Mesenchymal stem cell (in vitro differentiated cells and primary cell): ENCODE measurements around the gene CLNK.

ENCODE experiments used
- DNase-seq: peaks from one replicate; pipeline ENCODE4 v3.0.0-alpha.2; 2013
- H2AFZ ChIP-seq: one replicate; pipeline ENCODE4 v1.6.1; 2013; ENCODE audit warnings: low read depth, mild to moderate bottlenecking, control low read depth, inconsistent platforms, low read length, moderate library complexity
- H2AK5ac ChIP-seq: 2 replicates; pipeline ENCODE4 v1.6.1; 2013; ENCODE audit warnings: low read length, moderate library complexity, mild to moderate bottlenecking, inconsistent platforms; ENCODE audit not compliant: severe bottlenecking
- H2BK120ac ChIP-seq: one replicate; pipeline ENCODE4 v1.6.1; 2013; ENCODE audit warnings: low read depth, mild to moderate bottlenecking, inconsistent platforms, low read length, moderate library complexity
- H2BK12ac ChIP-seq, 2 experiments: one replicate each; pipeline ENCODE4 v1.6.1; 2013; ENCODE audit warnings: inconsistent platforms in 2 of 2, low read length in 2 of 2, mild to moderate bottlenecking in 2 of 2, moderate library complexity in 2 of 2, control low read depth in 1 of 2
- H2BK15ac ChIP-seq: one replicate; pipeline ENCODE4 v1.6.1; 2013; ENCODE audit warnings: mild to moderate bottlenecking, low read depth, inconsistent platforms; ENCODE audit not compliant: poor library complexity, severe bottlenecking
- H2BK5ac ChIP-seq: 2 replicates; pipeline ENCODE4 v1.6.1; 2013; ENCODE audit warnings: low read depth, mild to moderate bottlenecking, low read length, control low read depth, inconsistent platforms; ENCODE audit not compliant: poor library complexity, severe bottlenecking
- H3K14ac ChIP-seq, 2 experiments: one replicate each; pipeline ENCODE4 v1.6.1; 2013; ENCODE audit warnings: inconsistent platforms in 2 of 2, low read length in 2 of 2, control low read depth in 1 of 2, mild to moderate bottlenecking in 1 of 2, moderate library complexity in 1 of 2
- H3K18ac ChIP-seq, 2 experiments: one replicate each; pipeline ENCODE4 v1.6.1; 2013; ENCODE audit warnings: inconsistent platforms in 2 of 2, low read length in 2 of 2, control low read depth in 1 of 2, low read depth in 1 of 2, mild to moderate bottlenecking in 1 of 2
- H3K23ac ChIP-seq, 2 experiments: one replicate each; pipeline ENCODE4 v1.6.1; 2013; ENCODE audit warnings: inconsistent platforms in 2 of 2, low read length in 2 of 2, mild to moderate bottlenecking in 2 of 2, moderate library complexity in 2 of 2, control low read depth in 1 of 2
- H3K27ac ChIP-seq: 2 replicates; pipeline ENCODE4 v1.5.1; 2013; ENCODE audit warnings: mild to moderate bottlenecking, moderate library complexity, low read length, control low read depth, inconsistent platforms; ENCODE audit not compliant: poor library complexity, severe bottlenecking
- H3K27me3 ChIP-seq, 2 experiments: 2 replicates each; pipeline versions ENCODE4 v1.6.1 to v1.7.0; 2013; ENCODE audit warnings: low read length in 2 of 2, mild to moderate bottlenecking in 2 of 2, moderate library complexity in 2 of 2, control low read depth in 1 of 2, inconsistent platforms in 1 of 2; ENCODE audit not compliant: control insufficient read depth in 1 of 2, insufficient read depth in 1 of 2
- H3K36me3 ChIP-seq, 2 experiments: 2 replicates each; pipeline versions ENCODE4 v1.6.1 to v1.7.0; 2013; ENCODE audit warnings: low read length in 2 of 2, control low read depth in 1 of 2, inconsistent platforms in 1 of 2, low read depth in 1 of 2, mild to moderate bottlenecking in 1 of 2; ENCODE audit not compliant: insufficient read depth in 2 of 2, control insufficient read depth in 1 of 2
- H3K4ac ChIP-seq, 2 experiments: one replicate each; pipeline ENCODE4 v1.6.1; 2013; ENCODE audit warnings: inconsistent platforms in 2 of 2, low read length in 2 of 2, mild to moderate bottlenecking in 2 of 2, moderate library complexity in 2 of 2, control low read depth in 1 of 2, low read depth in 1 of 2
- H3K4me1 ChIP-seq: 2 replicates; pipeline ENCODE4 v1.6.1; 2013; ENCODE audit warnings: low read depth, low read length, control low read depth; ENCODE audit not compliant: control insufficient read depth, insufficient read depth
- H3K4me2 ChIP-seq: 2 replicates; pipeline ENCODE4 v1.6.1; 2013; ENCODE audit warnings: low read length, mild to moderate bottlenecking, inconsistent platforms; ENCODE audit not compliant: poor library complexity, severe bottlenecking
- H3K4me3 ChIP-seq, 2 experiments: 2 replicates each; pipeline versions ENCODE4 v1.5.1 to v1.7.0; 2013; ENCODE audit warnings: low read length in 2 of 2, mild to moderate bottlenecking in 2 of 2, control low read depth in 1 of 2, low read depth in 1 of 2; ENCODE audit not compliant: insufficient read depth in 1 of 2
- H3K79me1 ChIP-seq: replicated peaks from 2 replicates; pipeline ENCODE4 v1.6.1; 2013; ENCODE audit warnings: mild to moderate bottlenecking, control low read depth, low read length, inconsistent platforms; ENCODE audit not compliant: poor library complexity, severe bottlenecking
- H3K9ac ChIP-seq: 2 replicates; pipeline ENCODE4 v1.7.0; 2013; ENCODE audit warnings: mild to moderate bottlenecking, low read length, moderate library complexity
- H3K9me3 ChIP-seq: 2 replicates; pipeline ENCODE4 v1.7.0; 2013; ENCODE audit warnings: mild to moderate bottlenecking, low read length; ENCODE audit not compliant: control insufficient read depth
- H4K8ac ChIP-seq: one replicate; pipeline ENCODE4 v1.6.1; 2013; ENCODE audit warnings: inconsistent platforms, mild to moderate bottlenecking, low read length, moderate library complexity
- H4K91ac ChIP-seq: one replicate; pipeline ENCODE4 v1.6.1; 2013; ENCODE audit warnings: mild to moderate bottlenecking, low read length, inconsistent platforms
- WGBS: methylation state at CpG from one replicate; pipeline ENCODE4 v1.1.7; 2013; ENCODE audit warnings: mixed read lengths; 5-methylcytosine and 5-hydroxymethylcytosine counted together

The CLNK gene

DNA sequence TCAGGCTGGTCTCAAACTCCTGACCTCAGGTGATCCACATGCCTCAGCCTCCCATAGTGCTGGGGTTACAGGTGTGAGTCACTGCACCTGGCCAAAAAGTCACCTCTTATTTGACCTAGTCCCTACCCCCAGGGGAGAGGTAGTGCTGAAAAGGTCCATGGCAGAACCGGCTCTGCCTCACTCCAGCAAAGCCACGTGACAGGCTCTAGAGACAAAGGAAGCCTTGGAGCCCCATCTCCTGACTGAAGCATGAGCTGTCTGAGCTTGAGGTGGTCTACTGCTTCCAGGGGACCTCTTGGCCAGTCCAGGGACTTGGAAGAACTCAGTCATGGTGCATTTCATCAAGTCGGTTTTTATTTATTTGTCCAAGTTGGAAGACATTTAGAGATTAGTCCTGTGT lies 174.8 kb downstream of the CLNK start:
- Histone ChIP-seq H3K23ac (no peak overlapping the region), H3K18ac (no peak overlapping the region), H2AK5ac (no peak overlapping the region), H3K79me1 (no peaks in the 10 kb centered on the region), H3K4me1 (no peaks in the 10 kb centered on the region), H3K14ac (no peak overlapping the region), H2AFZ (no peak overlapping the region), H3K36me3 (no peaks in the 10 kb centered on the region), H3K27me3 (no peaks in the 10 kb centered on the region), H3K4me2 (no peak overlapping the region), H3K4me3 (no peak overlapping the region), H2BK15ac (no peak overlapping the region), H3K27ac (no peak overlapping the region), H2BK120ac (no peak overlapping the region), H3K9me3 (no peaks in the 10 kb centered on the region), H4K91ac (no peak overlapping the region), H2BK5ac (no peak overlapping the region), H2BK12ac (no peak overlapping the region), H3K4ac (no peak overlapping the region), H4K8ac (no peak overlapping the region), H3K9ac (no peak overlapping the region)
- 84% methylated on average over 3 of the region's 3 CpGs for WGBS
- no peak for DNase-seq

DNA sequence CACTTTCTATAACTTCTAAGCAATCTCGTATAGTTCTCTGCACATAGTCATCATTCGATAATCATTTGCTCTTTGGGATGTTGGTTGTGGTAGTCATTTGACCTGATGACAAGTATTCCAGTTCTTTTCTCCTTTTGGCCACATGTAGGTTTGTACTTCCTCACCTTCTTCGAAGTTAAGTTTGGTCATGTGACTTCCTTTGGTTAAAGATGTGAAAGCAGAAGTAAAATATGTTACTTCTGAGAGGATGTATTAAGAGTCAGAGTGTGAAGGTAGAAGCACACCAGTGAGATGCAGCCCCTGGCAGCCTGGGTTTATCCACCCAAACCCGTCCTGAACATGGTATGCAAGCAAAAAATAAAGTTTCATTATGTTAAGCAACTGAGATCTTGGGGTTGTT lies 178.5 kb downstream of the CLNK start:
- Histone ChIP-seq H3K18ac (no peak overlapping the region), H2BK120ac (no peak overlapping the region), H3K4me3 (no peak overlapping the region), H4K91ac (no peak overlapping the region), H4K8ac (no peak overlapping the region), H3K9me3 (no peaks in the 10 kb centered on the region), H3K36me3 (no peaks in the 10 kb centered on the region), H3K23ac (no peak overlapping the region), H2BK15ac (no peak overlapping the region), H3K4me2 (no peak overlapping the region), H3K79me1 (no peaks in the 10 kb centered on the region), H2AK5ac (no peak overlapping the region), H2BK12ac (no peak overlapping the region), H2BK5ac (no peak overlapping the region), H3K4me1 (no peaks in the 10 kb centered on the region), H3K27me3 (no peaks in the 10 kb centered on the region), H3K27ac (no peak overlapping the region), H3K9ac (no peak overlapping the region), H3K14ac (no peak overlapping the region), H3K4ac (no peak overlapping the region), H2AFZ (no peak overlapping the region)
- DNase-seq = no peak
- WGBS = 67% methylated on average over 4 of the region's 4 CpGs

DNA sequence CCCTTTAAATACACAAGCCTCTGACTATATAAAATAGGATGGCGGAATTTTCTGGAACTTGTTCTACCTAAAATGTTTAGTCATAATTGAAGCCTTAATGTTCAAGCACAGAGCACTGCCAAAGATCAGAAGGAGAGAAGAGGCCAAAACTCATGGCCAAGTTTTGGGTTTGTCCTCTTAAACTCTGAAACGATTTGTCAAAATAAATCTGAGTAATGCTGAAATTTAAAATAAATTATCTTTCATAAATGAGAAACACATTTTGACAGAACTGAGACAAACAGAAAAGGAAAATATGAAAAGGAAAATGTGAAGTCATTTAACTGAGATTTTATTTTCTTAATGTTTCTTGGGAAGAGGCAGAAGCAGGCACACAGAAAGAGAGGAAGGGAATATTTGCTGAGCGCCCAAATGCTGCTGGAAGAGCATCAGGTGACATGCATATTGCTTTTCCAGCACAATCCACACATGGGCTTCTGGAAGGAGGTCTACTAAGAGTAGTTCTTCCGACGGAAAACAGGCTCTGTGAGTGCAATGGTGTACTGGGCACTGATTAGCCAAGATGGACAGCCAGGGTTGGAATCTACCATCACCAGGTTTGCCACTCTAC lies 179.9 kb downstream of the CLNK start:
- no peak overlapping the region for H3K9ac ChIP-seq
- no peak overlapping the region for H2AK5ac ChIP-seq
- H2BK12ac ChIP-seq = no peak overlapping the region
- peaks cover 0 to 3% of the 10 kb centered on the region in 2 experiments for H3K27me3 ChIP-seq
- H2BK120ac ChIP-seq = no peak overlapping the region
- 69% methylated on average over 4 of the region's 5 CpGs for WGBS
- no peak overlapping the region for H3K4me3 ChIP-seq
- no peak overlapping the region for H4K91ac ChIP-seq
- H3K9me3 ChIP-seq = no peaks in the 10 kb centered on the region
- no peak overlapping the region for H3K18ac ChIP-seq
- no peak overlapping the region for H2AFZ ChIP-seq
- no peak overlapping the region for H3K4me2 ChIP-seq
- no peak overlapping the region for H2BK5ac ChIP-seq
- H3K4me1 ChIP-seq = no peaks in the 10 kb centered on the region
- H3K36me3 ChIP-seq = no peaks in the 10 kb centered on the region
- DNase-seq = no peak
- H4K8ac ChIP-seq = no peak overlapping the region
- H3K4ac ChIP-seq = no peak overlapping the region
- H3K23ac ChIP-seq = no peak overlapping the region
- H3K79me1 ChIP-seq = no peaks in the 10 kb centered on the region
- H3K14ac ChIP-seq = no peak overlapping the region
- H3K27ac ChIP-seq = no peak overlapping the region
- no peak overlapping the region for H2BK15ac ChIP-seq

DNA sequence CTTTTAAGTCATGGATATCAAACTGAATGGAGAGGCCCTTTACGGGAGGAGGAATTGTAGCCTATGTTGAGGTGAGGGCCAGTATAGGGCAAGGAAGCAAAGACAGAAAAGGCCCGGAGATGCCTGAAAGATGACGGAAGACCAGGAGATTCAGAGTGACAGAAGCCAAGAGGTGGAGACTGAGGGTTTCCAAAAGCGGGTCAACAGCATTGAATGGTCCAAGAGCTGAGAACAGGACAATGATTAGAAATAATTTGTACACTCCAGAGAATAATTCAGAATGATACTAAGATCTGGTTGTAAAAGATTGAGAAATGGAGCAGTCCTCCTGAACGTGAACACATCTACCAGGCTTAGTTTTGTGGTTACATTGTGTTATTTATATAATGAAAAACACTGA lies 181.9 kb downstream of the CLNK start:
- Histone ChIP-seq H3K23ac (no peak overlapping the region), H2BK120ac (no peak overlapping the region), H3K9ac (no peak overlapping the region), H2AFZ (no peak overlapping the region), H3K9me3 (no peaks in the 10 kb centered on the region), H3K4me3 (no peak overlapping the region), H2BK5ac (no peak overlapping the region), H4K8ac (no peak overlapping the region), H3K14ac (no peak overlapping the region), H3K36me3 (no peaks in the 10 kb centered on the region), H3K18ac (no peak overlapping the region), H2BK12ac (no peak overlapping the region), H3K4ac (no peak overlapping the region), H3K4me2 (no peak overlapping the region), H3K4me1 (no peaks in the 10 kb centered on the region), H4K91ac (no peak overlapping the region), H3K27me3 (peaks cover 0 to 3% of the 10 kb centered on the region in 2 experiments), H2AK5ac (no peak overlapping the region), H3K27ac (no peak overlapping the region), H3K79me1 (no peaks in the 10 kb centered on the region), H2BK15ac (no peak overlapping the region)
- WGBS = 92% methylated on average over 5 of the region's 5 CpGs
- DNase-seq = no peak
